HG03575 (cell line): ENCODE data around the gene LYPD8.

Experiments used
- ATAC-seq: cut with Tn5 transposase; IDR thresholded peaks from one replicate; pipeline ENCODE4 v1.9.1; 2021; ENCODE audit not compliant: unreplicated experiment, insufficient number of reproducible peaks, low FRiP score; ENCODE audit errors: extremely low read depth

The LYPD8 gene

DNA sequence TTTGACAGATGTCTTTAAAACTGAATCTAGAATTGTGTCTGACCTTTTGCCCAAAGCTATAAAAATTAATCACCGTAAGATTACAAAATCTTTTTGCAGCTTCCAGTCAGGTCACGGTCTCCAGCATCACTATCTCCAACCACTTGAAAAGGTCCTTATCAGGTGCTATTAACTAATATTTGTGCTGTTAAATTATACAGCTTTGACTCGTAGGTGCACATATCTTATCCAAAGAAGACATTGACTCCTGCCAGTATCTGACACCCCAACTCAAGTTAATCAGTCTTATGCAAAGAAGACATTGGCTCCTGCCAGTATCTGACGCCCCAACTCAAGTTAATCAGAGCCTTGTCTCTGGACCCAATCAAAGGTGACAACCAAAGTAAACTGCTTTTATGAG lies 19.9 kb upstream of the LYPD8 start:
- no peak for ATAC-seq

DNA sequence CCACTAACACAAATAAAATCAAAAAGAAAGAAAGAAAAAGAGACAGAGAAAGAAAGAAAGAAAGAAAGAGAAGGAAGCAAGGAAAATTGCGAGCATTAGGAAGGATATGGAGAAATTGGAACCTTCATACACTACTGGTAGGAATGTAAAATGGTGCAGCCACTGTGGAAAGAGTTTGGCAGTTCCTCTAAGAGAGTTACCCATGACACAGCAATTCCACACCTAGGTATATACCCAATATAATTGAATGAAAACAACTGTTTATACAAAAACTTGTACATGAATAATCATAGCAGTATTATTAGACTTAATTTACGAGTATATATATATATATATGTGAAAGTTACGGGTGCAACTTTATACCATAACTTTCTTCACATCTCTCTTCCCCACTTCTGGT lies 4.1 kb upstream of the LYPD8 start:
- ATAC-seq = no peak

- ATAC-seq = no peak
Measured at GRCh38 chr1:248758352-248758751, 2.8 kb upstream of the LYPD8 start.

DNA sequence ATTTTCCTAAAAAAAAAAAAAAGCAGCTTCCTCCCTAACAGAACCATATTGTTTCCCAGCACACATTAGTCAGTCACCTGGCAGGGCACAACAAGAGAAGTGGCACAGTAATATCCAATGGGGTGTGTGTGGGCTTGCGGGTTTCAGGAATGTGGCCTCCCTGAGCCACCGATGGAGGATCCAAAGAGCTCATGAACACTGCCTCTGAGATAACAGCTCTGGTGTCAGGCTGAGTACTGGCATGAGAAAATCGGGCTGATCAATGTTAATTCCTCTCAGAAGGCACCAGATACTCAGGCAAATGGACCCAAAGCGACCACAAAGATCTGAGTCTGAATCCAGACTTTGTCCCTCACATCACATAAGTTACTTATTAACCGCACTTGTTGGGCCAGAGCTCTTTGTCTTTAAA lies 2.2 kb upstream of the LYPD8 start:
- no peak for ATAC-seq

- ATAC-seq = no peak
Measured at GRCh38 chr1:248756636-248757035, 1.1 kb upstream of the LYPD8 start.

- ATAC-seq = no peak
Measured at GRCh38 chr1:248756151-248756550, 592 bp upstream of the LYPD8 start.

- ATAC-seq = no peak
Measured at GRCh38 chr1:248753708-248754280, 1.8 kb downstream of the LYPD8 start.

DNA sequence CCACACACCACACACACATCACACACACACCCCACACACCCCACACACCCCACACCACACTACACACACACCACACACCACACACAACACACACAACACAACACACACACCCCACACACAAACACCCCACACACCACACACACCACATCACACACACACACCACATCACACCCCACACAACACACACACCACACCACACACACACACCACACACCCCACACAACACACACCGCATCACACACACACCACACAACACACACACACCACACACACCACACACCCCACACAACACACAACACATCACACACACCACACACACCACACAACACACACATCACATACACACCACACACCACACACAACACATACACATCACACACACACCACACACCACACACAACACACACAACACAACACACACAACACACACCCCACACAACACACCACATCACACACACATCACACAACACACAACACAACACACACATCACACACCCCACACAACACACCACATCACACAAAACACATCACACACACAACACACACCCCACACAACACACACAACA lies 2.4 kb downstream of the LYPD8 start:
- ATAC-seq = no peak

DNA sequence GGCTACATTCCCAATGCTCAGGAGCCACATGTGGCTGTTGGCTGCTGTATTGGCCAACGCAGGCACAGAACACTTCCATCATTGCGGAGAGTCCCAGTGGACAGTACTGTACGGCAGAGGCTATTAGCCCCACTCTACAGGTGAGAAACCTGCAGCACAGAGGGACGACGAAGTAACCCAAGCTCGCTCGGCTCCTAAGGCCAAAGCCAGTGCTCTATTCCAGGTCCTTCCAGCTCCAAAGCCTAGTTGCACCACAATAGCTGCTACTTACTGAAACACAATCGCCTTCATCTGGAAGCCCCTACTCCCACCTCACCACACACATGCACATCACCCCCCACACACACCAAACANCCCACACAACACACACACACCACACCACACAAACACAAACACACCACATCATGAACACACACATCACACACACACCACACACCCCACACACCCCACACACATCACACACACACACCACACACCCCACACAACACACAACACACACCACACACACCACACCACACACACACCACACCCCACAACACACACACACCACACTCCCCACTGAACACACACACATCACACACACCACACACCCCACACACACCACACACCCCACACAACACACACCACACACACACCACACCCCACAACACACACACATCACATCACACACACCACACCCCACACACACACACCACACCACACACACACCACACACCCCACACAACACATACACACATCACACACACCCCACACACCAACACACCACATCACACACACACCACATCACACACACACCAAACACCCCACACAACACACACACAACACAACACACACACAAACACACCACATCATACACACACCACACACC lies 3.2 kb downstream of the LYPD8 start:
- no peak for ATAC-seq

GRCh38 chr1:248751635-248752034 lies 3.9 kb downstream of the LYPD8 start:
- no peak for ATAC-seq

- ATAC-seq = no peak
Measured at GRCh38 chr1:248751142-248751541, 4.4 kb downstream of the LYPD8 start.

GRCh38 chr1:248750496-248750895 lies 5.1 kb downstream of the LYPD8 start:
- ATAC-seq = no peak

- no peak for ATAC-seq
Measured at GRCh38 chr1:248748211-248748610, 7.3 kb downstream of the LYPD8 start.

DNA sequence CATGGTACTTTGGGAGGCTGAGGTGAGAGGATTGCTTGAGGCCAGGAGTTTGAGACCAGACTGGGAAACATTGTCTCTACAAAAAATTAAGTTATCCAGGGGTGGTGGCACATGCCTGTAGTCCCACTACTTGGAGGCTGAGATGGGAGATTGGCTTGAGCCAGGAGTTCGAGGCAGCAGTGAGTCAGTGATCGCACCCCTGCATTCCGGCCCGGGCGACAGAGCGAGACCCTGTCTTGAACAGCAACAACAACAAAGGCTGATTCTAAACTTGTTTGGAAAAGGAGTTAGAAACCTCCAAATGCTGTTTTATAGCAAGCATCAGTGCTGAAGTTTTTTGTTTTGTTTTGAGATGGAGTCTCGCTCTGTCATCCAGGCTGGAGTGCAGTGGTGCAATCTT lies 14.7 kb downstream of the LYPD8 start:
- ATAC-seq = no peak

DNA sequence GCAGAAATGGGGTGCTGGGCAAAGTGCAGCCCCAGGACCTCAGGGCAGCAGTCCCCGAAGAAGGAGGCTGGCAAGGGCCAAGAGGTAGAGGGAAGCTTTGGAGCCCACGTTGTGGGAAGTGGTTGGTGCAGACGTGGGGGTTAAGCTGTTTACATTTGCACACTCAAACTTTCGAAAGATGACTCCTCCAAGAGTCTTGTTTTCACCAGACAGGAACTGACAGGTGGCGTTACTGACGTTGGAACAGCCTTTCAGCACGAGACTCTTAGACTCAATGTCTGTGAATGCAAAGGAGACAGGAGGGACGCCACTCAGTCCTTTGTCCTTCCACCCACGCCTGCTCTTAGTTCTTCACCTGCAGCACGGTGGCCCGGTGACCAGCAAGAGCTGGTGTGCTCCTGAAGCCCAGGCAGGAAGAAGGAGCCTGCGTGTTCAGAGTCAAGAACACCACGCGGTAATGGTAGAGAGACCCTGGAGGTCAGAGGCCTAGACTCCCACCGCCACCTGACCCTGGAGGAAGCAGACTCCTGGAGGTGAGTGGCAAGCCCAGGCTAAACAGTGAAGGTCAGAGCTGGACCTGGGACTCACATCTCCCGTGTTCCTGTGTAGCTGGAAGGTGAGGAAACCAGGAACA lies 15.9 kb downstream of the LYPD8 start:
- ATAC-seq = no peak

GRCh38 chr1:248737457-248737856 lies 18.1 kb downstream of the LYPD8 start:
- ATAC-seq = no peak

GRCh38 chr1:248736977-248737376 lies 18.6 kb downstream of the LYPD8 start:
- no peak for ATAC-seq

- no peak for ATAC-seq
Measured at GRCh38 chr1:248733566-248733965, 22.0 kb downstream of the LYPD8 start.

GRCh38 chr1:248730507-248731335 lies 24.8 kb downstream of the LYPD8 start:
- no peak for ATAC-seq
